Left forelimb (tissue), 1 donor: ENCODE data around the gene LAMB3.
"Not testable (repeated sequence)": the region's sequence is repeated elsewhere in the genome, so short reads cannot be mapped to it uniquely, and the experiment has no call there.

Experiments
- DNase-seq: peaks from one replicate; pipeline ENCODE4 v3.0.0-alpha.2; 2018; ENCODE audit warnings: low spot score

Gene LAMB3

DNA sequence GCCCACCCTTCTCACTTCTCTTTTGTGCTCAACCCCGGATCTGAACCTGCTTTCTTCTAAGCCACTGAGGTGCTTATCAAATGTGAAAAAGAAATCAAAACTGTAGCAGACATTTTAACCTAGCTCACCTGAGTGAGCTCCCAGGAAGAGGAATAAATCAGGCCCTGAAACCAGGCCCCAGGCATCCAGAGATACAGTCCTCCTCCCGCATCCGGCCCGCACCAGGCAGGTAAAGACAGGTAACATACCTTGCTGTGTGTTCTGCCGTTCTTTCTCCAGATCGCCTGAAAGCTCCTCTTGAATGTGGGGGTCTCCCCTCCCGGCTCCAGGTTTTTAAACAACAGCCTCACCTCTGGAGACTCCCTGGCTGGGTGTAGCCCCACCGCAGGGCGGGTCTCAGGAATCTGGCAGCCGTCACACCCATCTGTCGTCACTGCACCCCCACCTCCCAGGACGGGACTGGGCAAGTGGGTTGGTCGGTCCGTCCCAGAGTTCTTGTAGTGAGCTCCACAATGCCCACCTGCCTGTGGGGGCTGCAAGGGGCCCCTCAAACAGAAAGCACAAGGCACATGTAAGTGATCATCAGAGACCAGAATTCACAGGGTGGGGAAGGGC, at the start of gene LAMB3:
Gene LAMB3, minus strand, starts transcription at position 305 of the 615 bp plus-strand sequence. CDS start 1,481 bp downstream, outside the sequence.
- no peak for DNase-seq

GRCh38 chr1:209700686-209701085, 48.5 kb upstream of the LAMB3 start:
- DNase-seq, result not testable (repeated sequence)

DNA sequence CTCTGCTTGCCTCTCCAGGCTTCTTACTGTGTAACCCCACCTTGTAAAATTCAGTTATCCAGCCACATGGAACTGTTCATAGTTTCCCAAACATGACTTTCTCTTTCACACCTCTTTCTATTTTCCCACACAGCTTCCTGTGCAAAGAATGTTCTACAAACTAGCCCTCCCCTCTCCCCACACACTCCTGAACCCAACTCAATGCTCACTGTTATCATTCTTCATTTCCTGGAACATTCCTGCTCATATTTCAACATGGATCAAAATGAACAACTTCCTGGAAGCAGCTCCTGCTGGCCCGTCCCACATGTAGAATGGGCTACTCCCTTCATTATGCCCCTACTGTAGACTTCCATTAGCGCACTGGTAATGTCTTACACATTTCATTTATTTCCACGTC, 44.9 kb upstream of the LAMB3 start:
- no peak for DNase-seq

- DNase-seq, result no peak
Observed at GRCh38 chr1:209696673-209697072, 44.4 kb upstream of the LAMB3 start.

- peak; percentile 75 for DNase-seq
Observed at GRCh38 chr1:209692745-209693504, 40.7 kb upstream of the LAMB3 start.

- no peak for DNase-seq
Observed at GRCh38 chr1:209692296-209692695, 40.1 kb upstream of the LAMB3 start.

DNA sequence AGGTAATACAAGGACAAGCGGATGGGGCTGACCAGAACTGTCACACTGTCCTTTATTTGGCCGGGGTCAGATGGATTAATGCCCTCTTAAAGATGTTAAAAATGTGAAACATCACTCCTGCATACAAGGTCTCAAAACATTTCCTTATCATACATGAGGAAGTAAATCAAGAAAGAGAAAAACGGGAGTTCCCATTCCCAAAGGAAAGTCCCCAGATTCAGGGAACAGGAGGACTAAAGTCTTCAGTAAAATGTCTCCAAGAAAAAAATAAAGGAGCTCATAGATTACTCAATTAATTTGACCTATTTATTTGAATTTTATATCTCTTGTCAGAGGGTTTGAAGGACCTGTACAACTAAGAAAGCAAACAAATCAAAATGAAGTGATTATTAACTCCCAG, 39.0 kb upstream of the LAMB3 start:
- no peak for DNase-seq

DNA sequence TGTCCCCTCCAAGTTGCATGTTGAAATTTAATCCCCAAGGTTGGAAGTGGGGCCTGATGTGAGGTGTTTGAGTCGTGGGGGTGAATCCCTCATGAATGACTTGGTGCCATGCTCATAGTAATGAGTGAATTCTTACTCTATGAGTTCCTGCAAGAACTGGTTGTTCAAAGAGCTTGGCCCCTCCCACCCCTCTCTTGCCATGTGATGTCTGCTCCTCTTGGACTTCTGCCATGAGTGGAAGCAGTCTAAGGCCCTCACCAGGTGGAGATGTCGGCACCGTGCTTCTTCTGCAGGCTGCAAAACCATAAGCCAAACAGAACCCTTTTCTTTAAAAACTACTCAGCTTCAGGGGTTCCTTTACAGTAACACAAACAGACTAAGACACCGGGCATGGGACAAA, 37.3 kb upstream of the LAMB3 start:
- no peak for DNase-seq

DNA sequence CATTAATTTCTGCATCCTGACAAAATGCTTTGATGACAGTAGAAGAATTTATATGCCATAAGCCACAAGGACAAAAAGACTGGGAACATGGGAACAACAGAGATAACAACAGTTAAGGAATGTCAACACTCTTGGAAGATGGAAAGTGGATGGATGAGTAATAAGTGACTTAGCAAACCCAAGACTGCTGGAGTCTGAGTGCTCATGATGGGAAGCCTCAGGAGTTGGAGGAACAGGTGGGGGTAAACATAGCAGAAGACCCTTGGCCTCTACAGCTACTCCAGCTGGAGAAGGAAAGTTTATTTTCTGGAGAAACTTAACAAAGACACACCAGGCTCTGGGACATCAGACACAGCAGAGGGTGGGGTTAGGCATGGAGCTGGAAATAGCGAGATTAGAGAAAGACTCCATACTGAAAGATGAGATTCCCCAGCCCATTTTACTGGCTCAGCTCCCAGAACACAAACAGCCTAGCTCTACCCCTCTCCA, 36.6 kb upstream of the LAMB3 start:
- DNase-seq, result no peak

GRCh38 chr1:209686322-209686721, 34.1 kb upstream of the LAMB3 start:
- no peak for DNase-seq

- no peak for DNase-seq
Observed at GRCh38 chr1:209685821-209686220, 33.6 kb upstream of the LAMB3 start.

GRCh38 chr1:209678981-209679539, 26.8 kb upstream of the LAMB3 start:
- no peak for DNase-seq

- DNase-seq, result peak; percentile 75
Observed at GRCh38 chr1:209675565-209676154, 23.4 kb upstream of the LAMB3 start.

DNA sequence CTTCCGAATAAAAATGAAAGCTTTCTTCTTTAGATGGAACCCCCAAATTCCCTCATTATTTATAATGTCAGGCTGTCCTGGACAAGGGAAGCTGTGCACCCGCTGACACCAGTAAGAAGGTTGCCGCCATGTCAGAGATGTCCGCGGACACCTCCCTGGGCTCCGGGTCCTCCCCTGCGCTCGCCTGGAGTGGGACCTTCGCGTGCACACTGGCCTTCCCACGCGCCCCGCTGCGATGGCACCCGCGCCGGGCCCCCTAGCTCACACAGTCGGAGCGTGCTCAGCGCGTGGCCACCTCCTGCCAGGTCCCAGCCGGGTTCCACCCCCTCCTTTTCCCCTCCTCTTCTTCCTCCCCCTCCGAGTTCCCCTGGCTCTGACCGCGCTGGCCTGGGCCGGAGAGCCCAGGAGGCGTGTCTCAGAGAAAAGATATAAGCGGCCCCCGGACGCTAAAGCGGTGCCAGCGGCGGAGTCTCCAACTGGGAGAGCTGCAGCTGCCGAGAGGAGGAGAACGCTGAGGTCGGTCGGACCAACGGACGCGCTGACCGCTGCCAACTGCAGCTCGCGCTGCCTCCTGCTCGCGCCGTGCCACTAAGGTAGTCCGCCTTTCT, 22.8 kb upstream of the LAMB3 start, which contains the start of gene G0S2:
Gene G0S2, plus strand, starts transcription at position 456 of the 608 bp plus-strand sequence. CDS start 273 bp downstream, outside the sequence.
- peak; percentile 78 for DNase-seq

- no peak for DNase-seq
Observed at GRCh38 chr1:209673631-209674417, 21.6 kb upstream of the LAMB3 start.

DNA sequence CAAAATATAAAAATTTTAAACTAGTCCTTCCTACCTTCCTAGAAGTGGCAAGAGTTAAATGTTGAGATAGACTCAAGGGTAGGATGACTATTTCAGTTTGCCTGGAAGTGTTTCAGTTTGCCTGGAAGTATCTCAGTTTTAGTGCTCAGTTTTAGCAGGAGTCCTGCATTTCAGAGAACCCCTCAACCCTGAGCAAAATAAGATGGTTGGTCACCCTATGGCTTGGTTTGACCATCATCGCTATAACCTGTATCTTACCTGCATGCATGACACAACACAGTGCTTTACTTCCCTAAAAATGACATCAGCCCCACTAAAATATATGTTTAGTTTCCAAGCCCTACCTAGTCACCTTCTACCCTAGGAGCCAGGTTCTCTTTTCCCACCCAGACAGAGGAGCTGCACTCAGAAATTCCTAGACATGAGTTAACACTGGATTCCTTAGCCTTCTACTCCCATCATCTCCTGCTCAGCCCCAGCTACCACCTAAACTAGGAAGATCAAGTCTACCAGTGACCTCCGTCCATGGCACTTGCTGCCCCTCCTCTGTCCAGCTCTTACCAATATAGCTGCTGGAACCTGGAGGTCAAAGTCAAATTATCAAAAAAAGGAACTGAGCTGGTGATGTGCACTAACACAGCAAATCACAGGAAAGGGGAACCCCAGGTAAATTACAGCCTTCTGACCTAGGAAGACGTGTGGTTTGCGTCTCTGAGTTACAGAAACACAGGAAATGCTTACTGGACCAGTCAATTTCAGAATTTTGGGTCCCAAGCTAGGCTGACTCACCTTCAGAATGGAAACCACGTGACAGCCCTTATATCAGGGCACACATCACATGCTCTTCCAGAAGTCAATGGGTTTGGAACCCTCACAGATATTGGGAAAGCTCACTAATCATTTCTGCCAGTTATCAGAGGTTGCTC, 20.7 kb upstream of the LAMB3 start:
- no peak for DNase-seq

DNA sequence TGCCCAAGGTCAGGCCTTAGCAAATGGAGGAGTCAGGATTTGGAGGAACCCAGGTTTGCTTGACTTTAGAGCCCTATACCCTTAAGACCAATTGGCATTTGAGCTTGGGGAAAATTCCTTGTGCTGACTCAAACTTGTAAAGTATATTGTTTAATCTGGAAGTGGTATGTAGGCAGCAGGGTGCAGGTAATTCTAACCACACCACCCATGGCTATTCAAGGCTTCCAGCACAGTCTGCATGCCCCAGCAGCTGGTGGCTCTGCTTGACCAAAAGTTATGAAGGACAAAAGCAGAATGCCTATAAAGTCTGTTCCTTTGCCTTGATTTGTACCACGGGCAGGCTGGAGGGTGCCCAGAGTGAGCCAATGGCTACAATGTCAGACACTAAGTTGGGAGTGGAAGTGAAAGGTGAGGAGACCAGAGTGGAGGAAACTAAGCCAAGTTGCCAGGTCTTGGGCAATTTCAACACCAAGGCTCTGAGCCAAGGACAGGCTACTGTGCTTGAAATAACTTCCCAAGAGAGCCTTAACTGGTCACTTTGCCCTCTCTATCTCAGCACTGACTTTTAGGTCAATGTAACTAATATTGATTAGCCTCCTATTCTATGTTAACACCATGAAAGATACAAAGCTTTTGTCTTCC, 18.3 kb upstream of the LAMB3 start:
- DNase-seq, result no peak

DNA sequence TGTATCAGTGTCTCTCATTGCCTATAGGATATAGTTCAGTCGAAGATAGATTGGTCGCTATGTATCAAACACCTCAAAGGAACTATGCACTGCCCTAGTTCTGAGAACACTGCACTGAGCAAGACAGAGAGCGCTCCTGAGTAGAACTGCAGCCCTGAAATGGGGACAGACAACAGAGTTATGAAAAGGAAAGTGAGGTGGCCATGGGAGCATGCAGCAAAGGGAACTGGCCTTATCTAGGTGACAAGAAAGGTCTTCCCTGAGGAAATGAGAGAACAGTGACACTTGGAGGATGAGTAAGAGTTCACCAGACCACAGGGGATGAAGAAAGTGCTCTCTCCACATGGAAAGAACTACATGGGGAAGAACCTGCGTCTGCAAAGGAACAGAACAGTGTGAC, 15.5 kb upstream of the LAMB3 start:
- no peak for DNase-seq

GRCh38 chr1:209667103-209667502, 14.9 kb upstream of the LAMB3 start:
- no peak for DNase-seq

GRCh38 chr1:209662879-209663327, 10.7 kb upstream of the LAMB3 start:
- no peak for DNase-seq
